ENCODE measurements around the gene RNF222.
"Not testable (repeated sequence)": the region's sequence is repeated elsewhere in the genome, so short reads cannot be mapped to it uniquely, and the experiment has no call there.

The RNF222 gene

DNA sequence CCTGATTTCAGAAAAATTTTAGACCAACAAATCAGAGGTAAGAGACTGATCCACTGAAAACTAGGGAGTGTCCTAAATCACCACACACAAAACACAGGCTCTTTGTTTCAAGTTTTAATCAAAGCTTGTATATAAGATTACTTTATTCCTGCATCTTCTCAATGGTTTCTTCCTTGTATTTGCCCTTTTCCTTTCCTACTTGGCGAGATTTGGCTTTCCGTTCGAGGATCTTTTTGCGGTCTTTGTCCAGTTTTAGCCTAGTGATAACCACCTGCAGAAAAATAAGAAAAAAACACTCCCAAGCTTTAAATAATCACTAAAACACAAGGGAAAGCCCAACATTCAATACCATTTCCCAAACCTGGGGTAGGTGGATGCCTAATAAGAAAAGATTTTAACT lies 20.2 kb downstream of the RNF222 start:
- no peak for DNase-seq

DNA sequence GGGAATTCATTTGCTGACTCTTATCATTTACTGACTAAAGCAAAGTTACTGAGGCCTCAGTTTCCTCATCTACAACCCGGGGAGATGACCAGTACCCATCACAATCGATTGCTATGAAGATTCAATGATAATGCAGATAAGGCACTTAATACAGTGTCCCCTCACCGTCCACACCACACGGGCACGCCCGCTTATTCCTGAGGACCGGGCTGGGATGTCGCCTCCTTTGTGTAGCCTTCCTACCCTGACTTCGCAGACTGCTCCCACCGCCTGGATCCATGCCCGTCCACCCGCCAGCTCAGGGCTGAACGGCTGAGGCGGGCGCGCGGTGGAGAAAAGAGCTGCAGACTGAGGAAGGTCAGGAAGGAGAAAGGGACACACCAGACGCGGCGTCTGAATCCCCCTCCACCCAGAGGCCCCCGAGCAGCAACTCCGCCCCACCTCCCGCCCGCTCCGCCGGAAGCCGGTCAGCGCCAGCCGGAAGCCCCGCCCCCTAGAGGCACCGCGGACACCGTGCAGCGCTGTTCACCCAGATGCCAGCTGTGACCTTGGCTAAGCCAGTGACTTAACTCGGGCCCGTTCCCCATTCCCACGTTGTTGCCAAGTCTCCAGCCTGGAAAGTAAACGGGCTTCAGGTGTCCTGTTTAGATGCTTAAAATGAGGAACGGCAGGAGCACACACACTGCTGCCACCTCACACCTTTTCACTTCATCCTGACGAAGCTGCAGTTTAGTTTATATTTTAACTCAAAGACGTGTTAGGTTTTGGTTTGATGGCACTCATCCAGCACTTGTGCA lies 21.2 kb downstream of the RNF222 start, which contains the start of gene KRABD2:
KRABD2 (minus strand) TSS at position 434 of the 797 bp plus-strand sequence.
- peak; percentile 94 for DNase-seq

DNA sequence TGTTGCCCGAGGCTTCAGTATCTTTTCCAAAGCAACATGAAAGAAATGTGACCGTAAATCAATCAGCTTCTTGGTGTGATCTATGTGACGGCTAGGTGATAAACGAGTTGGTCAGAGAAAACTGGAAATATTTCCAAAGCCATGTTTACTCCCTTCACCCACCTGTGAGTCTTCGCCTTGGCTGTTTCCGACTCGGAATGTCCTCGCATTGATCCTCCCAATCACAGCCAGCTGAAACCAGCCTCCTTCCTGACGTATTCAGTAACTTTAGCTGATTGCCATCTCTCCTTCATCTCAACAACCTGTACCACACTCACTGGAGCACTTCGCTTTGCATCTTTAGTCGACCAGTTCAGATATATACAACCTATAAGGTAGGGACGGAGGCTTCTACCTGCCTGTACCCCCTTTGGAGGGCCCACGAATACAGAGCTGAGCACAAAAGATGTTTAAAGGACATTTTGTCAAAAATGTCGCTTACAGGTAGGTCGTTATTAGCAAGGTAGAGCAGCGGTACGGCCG lies 21.8 kb downstream of the RNF222 start:
- no peak for DNase-seq

DNA sequence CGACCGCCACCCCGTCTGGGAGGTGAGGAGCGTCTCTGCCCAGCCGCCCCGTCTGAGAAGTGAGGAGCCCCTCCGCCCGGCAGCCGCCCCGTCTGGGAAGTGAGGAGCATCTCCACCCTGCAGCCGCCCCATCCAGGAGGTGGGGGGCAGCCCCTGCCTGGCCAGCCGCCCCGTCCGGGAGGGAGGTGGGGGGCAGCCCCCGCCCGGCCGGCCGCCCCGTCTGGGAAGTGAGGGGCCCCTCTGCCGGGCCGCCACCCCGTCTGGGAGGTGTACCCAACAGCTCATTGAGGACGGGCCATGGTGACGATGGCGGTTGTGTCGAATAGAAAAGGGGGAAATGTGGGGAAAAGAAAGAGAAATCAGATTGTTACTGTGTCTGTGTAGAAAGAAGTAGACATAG lies 23.8 kb downstream of the RNF222 start:
- DNase-seq: not testable (repeated sequence)

DNA sequence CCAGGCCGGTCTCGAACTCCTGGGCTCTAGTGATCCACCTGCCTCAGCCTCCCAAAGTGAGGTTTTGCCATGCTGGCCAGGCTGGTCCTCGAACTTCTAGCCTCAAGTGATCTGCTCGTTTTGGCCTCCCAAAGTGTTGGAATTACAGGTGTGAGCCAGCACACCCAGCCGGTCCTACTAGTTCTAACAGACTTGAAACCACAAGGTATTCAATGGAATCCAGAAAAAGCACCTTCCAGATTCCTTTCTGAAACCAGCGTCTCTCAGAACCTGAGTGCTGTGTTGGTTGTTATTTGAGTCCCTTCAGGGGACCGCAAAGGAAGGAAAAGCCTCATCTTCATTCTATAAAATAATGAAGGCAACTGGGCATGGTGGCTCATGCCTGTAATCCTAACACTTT lies 25.2 kb downstream of the RNF222 start:
- no peak for DNase-seq

DNA sequence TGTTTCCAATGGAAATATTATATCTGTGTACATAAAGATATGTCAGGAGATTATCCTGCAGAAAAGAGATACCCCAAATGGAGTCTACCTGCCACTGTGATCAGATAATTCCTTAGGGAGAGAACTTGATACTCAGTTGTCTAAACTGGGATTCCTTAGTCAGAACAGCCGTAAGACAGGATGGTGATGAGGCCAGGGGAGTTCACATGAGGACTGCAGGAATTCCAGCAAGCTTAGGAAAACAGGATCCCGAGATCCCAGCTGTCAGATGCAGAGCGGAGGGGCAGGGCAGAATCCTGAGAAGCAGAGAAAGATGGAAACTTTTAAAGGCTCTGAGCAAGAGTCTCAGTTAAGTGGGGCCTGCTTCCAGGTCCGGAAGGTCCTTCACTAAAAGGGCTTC lies 25.8 kb downstream of the RNF222 start:
- DNase-seq: no peak

DNA sequence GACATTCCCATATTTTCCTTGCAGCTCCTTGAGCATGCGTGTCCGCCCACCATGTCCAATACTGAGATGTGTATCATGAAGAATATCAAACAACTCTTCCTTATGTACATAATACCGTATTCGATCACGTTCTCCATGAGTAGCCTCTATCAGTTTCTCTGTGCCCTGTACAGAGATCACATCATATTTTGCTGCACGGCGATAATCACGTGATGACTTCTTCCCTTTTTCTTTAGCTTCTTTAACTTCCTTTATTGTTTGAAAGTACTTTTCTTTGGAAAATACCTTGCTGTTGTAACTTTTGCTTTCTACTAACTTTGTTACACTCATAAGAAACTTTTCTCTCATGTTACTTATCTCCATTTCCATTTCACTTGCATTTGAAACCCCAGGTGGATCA lies 27.7 kb downstream of the RNF222 start:
- no peak for DNase-seq

DNA sequence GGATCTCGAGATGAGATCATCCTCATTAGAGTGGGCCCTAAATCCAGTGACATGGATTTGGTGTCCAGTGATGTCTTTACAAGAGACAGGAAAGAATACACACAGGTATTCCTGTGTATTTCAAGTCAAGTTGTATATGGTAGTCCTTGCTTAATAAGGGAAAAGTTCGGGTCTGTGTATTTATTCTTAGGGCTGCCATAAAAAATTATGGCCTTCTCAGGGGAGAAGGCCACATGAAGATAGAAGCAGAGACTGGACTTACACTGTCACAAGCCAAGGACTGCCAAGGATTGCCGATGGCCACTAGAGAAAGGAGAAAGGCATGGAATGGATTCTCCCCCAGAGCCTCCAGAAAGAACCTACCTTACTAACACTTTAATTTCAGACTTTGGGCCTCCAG lies 29.4 kb downstream of the RNF222 start:
- DNase-seq: no peak

DNA sequence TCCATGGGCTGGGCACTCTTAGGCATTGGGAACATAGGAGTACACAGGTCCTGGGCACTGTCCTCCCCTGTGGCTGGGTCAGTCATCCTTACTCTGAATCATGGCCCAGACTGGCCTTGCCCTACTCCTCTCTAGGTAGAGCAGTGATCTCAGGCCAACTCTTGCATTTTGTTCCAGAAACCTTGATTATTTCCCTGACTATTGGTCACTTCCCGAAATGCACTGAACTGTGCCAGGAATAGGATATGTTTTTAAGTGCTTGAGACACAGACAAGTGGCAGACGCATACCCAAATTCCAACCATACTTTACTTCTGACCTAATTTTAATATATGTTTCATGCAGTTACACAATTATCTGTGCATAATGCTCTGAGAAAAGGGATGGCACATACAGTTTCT lies 31.4 kb downstream of the RNF222 start:
- DNase-seq: no peak

DNA sequence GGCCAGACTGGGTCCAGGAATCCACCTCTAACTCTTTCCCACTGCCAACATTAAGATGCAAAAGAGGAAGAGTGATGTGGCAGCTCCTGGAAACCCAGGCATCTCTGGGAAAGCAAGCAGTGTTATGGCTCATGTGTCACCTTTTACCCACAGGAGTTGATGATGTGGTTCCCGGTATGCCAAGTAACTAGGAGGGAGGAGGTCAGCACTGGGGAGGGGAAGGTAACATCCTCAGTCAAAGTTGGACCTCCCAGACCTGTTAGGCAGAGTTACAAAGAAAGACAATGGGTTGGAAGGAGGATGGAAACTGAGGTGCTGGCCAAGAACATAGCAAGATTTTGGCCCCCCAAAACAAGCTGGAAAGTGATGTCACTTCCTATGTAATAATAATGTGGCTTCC lies 32.5 kb downstream of the RNF222 start:
- DNase-seq: no peak

DNA sequence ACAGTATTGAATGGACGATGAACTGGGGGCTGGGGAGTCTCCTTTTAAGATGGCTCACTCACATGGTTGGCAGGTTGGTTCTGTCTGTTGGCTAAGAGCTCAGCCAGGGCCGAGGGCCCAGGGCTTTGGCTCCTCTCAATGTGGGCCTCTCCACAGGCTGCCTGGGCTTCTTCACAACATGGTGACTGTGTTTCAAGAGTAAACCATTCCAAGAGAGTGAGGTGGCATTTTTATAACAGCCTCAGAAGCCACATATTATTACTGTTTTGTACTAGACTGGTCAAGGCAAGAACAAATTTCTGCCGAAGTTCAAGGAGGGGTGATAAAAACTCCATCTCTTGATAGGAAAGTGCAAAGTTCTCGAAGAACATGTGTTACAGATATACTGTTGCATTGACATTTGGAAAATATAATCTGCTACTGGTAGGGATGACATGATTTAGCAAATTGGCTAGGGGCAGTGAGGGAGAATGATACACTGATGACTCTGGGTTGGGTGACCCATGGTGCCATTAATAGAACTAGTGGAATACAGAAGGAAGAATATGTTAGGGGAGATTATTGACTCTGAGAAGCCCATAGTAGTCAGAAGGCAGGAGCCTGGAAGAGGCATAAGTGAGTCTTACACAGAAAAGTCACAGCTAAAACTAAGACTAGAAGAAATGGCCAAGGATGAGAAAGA lies 34.8 kb downstream of the RNF222 start:
- DNase-seq: no peak

DNA sequence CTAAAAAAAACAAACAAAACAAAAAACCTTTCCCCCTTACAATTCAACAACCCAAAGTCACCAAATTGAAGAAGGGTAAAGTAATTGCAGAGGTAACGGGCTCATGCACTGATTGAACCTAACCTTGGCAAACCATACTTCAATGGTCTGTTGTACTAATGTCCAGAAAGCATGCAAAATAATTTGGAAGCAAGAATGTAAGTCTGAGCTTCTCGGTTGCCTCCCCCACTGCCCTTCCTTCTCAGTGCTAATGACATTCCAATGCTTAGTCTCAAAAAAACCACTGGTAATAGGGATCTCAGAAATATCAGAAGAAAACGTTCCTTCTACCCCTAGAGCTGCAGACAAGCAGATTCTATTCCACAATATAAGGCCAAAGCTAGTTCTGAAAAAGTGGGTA lies 36.9 kb downstream of the RNF222 start:
- no peak for DNase-seq

DNA sequence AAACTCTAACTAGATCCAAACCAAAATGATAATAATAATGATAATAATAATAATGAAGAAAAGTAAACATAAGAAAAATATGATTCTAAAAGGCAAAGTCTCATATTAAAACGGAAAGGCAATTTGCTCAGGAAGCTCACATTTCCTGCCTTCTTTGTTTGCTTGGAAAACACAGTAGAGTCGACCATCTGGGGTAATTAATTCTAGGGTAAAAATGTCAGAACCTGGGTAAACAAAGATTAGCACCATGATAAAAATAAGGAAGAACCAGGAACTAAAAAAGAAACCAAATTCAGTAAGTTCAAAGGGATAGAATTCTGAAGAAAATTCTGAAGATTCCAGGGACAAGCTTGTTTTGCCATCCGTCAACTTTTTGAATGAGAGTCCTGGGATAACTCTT lies 37.4 kb downstream of the RNF222 start:
- no peak for DNase-seq

DNA sequence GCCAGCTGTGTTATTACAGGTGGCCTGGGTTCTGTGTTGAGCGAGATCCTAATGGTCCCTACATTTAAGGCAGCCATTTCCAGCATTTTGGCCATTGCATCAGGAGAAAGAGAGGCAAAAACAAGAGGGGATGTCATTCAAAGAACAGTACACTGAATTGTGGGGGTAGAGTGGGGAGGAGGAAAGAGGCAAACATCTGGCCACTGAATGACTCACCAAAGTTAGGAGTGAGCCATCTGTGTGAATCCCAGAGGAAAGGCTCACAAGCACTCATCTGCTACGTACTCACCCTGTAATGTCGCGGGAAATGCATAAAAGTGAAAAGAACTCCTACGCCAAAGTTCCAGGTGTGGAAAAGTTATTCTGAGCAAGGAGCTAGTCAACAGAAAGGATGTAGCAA lies 37.9 kb downstream of the RNF222 start:
- no peak for DNase-seq

DNA sequence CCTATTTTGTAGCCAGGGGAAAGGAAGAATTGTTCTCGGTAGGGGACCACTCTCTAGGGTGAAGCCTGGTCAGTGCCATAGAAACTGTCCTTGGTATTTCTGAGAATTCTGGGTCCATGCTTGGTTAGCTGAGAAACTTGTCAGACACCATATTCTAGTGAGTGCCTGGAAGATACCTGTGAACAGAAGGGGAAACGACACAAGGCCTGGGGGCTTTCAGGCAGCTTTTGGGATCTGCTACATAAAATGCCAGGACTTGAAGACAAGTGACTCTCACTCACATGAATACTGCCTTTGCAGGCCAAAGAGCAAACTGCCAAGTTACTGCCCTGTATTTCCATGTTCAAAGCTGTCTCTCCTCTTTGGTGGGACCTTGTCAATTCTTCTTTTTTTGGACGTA lies 39.7 kb downstream of the RNF222 start:
- no peak for DNase-seq

DNA sequence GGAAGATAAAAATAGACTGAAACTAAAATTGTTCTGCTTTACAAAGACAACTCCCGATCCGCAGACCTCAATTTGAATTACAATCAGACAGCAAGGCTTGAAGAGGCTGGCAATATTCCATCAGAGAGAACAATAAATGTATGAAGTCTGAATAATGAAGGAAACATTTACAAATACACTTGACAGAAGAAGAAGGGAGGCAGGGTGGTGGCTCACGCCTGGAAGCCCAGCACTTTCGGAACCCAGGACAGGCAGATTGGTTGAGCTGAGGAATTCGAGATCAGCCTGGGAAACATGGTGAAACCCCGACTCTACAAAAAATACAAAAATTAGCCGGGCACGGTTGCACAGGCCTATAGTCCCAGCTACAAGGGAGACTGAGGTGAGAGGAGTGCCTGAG lies 43.4 kb downstream of the RNF222 start:
- DNase-seq: no peak

DNA sequence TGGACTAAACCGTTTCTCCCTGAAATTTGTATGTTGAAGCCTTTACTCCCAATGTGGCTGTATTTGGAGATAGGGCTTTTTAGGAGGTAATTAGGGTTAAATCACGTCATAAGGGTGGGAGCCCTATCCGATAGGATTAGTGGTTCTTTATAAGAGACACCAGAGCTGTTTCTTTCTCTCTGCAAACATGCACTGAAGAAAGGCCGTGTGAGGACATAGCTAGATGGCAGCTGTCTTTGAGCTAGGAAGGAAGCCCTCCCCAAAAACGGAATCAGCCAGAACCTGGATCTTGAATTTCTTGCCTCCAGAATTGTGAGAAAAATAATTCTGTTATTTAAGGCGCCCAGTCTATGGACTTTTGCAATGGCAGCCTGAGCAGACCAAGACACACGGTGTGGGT lies 43.9 kb downstream of the RNF222 start:
- DNase-seq: no peak

DNA sequence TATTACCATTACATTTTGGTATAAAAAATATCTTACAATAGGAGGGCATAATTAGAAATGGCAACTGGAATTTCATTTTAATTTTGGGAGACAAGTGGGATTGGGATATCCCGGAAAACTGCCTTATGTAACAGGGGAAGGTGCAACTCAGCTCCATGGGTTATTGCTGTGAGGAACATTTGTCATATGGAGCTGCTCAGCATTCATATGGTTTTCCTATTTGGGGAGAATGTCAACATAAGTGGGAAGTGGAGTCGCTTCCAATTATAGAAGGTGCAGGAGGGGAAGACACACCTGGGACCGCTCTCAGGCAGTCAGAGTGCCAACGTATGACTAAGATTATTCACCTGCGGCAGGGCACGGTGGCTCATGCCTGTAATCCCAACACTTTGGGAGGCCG lies 47.3 kb downstream of the RNF222 start:
- DNase-seq: no peak

DNA sequence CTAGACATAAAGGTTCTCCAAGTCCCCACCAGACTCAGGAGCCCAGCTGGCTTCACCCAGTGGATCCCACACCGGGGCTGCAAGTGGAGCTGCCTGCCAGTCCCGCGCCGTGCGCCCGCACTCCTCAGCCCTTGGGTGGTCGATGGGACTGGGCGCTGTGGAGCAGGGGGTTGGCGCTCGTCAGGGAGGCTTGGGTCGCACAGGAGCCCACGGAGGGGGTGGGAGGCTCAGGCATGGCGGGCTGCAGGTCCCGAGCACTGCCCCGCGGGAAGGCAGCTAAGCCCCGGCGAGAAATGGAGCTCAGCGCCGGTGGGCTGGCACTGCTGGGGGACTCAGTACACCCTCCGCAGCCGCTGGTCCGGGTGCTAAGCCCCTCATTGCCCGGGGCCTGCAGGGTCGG lies 50.6 kb downstream of the RNF222 start:
- not testable (repeated sequence) for DNase-seq

DNA sequence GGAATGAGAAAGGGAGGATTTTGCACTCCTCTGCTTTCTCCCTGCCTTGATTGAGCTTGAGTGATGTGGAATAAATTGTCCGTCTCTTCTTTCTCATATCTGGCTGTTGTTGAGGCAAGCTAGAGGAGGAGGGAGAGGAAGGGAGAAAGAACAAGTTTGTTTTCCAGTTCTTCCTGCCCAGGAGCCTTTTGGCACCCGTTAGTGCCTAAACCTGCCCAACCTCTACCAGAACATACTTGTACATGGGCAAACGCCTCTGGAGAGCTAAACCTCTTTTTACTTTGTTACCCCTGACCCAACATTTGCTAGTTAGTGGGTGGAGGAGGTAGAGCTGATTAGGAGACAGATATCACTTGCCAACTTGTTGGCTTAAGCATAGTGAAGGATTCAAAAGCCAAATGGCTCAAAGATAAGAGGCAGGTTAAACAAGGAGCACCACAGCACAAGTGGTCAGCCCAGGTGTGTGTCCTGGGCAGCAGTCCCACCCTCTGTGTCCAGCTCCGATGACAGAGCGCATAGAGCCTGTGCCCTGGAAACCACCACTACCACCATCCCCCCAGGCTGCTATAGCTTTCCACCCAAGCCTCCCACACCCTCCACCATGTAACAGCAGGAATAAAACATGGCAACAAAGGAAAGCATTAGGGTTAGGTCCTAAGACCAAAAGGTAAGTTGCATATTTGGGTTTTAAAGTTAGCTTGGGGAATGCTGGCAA lies 51.5 kb downstream of the RNF222 start:
- DNase-seq: no peak

DNA sequence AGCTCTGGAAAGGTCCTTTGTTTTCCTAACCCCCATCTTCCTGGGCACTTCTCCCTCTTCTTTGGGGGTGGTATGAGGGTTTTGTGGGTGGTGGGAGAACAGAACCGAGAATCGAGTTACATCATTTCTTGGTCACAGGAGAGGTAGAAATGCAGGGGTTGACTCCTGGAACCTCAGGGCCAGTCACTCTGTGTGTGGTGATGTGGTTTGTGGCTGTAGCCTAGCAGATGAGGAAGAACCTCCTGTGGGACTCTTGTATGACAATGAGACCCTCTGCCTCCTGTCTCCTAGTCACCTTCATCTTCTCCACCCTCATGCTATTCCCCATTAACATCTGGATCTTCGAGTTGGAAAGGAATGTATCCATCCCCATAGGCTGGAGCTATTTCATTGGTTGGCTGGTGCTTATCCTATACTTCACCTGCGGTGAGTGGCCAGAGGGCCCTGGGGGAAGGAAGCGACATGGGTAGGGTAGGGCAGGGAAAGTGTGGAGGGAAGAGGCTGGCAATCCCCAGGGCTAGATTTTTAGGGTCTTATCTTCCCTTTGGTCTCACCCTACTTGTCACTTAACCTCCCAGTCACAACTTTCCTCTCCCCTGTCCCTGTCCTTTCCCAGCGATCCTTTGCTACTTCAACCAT lies 52.5 kb downstream of the RNF222 start:
- no peak for DNase-seq

DNA sequence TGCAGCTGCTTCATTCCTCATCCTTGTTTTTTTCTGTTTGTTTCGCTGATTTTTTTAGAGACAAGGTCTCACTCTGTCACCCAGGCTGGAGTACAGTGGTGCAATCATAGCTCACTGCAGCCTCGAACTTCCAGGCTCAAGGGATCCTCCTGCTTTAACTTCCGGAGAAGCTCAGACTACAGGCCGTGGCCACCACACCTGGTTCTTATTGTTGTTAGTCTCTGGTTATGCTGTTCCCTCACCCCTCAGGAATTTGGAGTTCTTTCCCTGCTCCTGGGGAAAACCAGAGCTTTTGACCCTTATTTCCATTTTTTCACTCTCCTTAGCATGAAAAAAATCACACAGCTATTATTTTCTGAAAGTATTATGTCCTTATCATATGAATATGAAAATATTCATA lies 56.2 kb downstream of the RNF222 start:
- DNase-seq: no peak

Measured in 8988T (cell line).